Embryonic facial prominence (tissue), 1 donor: ENCODE results near the gene TMPRSS2.

Experiments
- DNase-seq: peaks from one replicate; pipeline ENCODE4 v3.0.0-alpha.2; 2016; ENCODE audit errors: extremely low spot score

TMPRSS2 gene

DNA sequence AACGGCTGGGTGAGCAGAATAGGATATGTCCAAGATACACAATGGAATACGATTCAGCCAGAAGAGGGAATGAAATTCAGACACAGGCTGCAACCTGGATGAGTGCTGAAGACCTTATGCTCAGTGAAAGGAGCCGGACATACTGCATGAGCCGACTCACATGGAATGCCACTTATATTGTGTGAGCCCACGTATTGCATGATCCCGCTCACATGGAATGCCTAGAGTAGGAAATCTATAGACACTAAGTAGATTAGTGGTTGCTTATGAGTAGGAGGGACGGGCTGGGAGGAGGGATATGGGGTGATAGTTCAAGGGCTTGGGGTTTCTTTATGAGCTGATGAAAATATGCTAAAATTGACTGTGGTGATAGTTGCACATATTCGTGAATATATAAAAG, 26.8 kb downstream of the TMPRSS2 start:
- DNase-seq = no peak

DNA sequence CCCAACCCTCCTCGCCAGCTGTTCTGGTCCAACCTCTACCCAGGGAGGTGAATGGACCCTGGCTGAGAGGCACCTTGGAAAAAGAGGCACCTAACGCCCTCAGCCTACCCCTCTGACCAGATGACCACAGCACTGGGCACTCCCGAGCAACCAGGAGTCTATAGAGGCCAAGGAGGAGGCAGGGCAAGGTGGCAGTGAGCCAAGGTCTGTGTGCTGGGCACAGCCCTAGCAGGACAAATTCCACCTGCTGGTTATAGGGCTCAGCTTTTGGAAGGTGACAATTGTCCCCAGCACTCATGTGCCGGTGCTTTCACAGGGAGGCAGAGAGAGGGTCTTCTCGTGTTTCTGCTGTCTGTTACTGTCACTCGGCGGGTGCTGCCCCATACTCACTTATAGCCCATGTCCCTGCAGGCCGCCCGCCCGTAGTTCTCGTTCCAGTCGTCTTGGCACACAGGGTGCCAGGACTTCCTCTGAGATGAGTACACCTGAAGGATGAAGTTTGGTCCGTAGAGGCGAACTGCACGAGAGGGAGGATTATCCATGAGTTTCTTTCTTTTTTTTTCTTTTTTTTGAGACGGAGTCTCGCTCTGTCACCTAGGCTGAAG, 27.8 kb downstream of the TMPRSS2 start:
- no peak for DNase-seq

DNA sequence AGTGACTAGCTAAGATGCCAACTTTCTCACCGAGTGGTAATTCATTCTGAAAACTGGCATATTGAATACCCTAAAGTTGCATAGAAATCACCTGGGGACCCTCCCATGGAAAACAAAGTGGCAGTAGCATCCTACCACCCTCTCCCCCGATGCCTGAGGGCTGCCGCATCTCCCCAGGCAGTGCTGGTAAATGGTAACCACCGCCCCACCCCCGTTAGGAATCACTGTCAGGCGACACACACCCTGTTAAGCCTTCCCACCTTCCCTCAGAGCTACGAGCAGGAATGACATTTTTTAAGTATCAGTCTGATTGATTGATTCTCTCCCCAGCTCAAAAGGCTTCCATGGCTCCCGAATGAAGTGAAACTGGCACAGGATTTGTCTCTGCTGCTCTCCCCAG, 28.3 kb downstream of the TMPRSS2 start:
- no peak for DNase-seq

DNA sequence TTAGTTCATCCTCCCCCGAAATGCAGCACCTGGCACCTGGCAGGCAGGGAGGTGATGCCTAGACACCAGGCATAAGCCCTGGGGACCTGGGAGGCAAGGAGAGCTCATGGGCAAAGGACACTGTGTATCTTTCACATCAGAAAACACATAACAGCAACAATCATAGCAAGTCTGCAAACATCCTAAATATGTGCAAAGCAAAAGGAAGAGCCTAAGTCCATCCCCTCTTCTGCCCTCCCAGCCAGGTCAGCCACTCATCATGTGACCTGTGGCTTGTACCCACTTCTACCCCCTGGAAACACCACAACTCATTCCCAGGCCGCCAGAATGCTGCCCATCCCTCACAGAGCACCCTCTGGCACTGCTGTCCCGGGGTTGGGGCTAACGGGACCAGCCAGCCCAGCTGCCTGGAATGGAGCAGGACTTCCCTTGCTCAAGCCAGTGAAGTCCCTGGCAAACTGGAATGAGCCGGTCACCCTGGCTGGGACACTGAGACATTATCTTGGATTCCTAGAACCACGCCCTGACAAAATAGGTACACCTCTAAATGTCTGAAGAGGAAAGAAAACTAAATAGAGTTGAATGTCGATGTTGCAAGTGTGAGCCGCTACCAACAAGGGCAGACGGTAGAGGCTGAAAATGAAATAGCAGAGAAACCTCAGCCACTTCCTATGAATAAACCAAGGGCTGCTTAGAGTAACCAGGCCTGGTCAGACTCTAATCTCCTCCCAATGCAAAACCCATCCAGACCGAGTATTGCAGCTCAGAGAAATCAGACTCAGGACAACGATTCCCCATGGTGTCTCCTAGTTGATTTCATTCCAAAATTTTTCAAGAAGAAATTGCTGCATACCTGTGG, 29.4 kb downstream of the TMPRSS2 start:
- no peak for DNase-seq

DNA sequence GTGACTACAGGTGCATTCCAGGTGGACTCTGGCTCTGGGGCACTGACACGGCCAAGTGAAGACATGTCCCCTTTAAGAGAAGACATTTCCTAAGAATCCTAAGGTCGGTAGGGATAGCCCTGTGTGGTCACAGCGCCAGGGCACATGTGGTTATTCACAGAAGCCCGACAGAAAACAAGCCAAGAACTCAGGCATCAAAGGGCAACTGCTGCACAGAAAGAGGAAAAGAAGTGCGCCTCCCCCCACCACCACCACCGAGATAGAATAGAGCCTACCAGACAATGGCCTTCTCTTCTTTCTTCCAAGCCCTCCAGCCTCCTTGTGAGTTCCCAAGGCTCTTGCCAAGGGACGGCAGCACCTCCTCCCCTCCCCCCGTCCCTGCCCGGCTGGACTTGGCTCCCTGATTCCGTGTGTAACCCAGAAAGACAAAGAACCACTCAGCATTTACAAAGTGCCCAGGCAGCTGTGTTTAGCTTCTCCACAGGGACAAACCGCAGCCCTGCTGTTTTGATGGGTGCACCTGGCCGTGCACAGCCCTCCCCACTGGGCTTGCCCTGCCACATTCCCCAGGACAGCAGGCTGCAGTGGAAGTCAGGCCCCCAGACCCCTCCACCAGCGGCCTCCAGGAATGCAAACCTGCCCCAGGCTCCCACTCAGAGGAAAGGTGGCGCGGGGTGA, 30.2 kb downstream of the TMPRSS2 start:
- no peak for DNase-seq

DNA sequence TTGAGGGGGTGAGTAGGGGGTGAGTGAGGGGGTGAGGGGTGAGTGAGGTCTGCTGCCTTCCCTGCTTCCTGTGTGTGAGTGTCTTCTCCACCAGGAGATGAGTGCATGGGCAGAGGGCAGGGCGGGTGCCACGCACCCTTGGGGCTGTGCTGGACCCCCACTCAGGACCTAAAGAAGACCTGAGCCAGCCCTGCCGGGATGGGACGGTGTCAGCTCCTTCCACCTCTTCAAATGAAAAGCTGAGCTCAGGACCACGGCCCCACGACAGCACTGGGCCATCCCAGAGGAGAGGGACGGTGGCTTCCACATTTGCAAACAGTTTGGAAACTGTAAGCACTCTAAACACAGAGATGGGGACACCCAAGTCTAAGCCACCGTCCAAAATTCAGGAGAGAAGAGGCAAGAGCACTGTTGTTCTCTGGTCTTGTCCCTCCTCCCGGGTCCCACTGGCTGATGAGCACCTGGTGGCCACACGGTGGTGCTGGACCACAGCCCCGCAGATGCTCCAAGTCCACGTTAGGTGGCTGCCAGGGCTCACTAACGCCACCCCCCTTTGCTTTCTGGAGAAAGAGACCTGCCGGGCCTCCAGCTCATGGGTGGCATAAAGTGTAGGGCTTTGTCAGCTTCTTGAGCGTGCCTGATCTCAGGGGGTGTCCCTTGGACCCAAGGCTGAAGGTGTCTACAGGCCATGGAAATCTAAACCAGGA, 32.1 kb downstream of the TMPRSS2 start:
- no peak for DNase-seq

DNA sequence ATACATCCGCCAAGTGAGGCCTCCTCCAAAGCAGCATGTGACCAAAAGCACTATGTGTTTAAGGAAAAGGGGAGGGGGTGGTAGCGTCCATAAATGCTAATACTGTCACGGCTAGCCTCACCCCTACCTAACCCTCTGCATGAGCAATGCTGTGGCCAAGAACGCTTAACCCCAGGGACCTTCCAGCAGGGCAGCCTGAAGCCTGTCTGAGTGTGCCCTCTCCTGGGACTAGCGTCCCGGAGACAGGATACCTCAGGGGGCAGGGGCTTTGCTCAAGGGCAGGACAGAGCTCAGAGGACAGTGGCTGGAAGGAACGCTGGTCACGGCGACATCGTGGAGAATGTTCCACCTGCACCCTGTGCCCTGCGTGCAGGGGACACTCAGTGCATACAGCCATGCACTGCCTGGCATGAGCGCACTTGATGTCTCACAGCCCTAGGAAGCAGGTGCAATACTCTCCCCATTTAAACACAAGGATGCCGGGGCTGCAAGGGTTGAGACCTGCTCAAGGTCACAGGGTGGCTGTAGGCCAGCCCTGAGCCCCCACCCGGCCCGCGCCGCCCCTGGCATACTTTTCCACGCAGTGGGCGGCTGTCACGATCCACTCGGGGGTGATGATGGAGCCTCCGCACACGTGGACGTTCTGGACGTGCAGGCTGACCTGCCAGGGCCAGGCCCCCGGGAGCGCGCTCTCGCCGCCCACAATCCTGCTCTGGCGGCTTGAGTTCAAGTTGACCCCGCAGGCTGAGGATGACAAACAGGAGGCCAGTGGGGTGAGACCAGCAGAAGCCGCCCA, 35.0 kb downstream of the TMPRSS2 start:
- DNase-seq = no peak

DNA sequence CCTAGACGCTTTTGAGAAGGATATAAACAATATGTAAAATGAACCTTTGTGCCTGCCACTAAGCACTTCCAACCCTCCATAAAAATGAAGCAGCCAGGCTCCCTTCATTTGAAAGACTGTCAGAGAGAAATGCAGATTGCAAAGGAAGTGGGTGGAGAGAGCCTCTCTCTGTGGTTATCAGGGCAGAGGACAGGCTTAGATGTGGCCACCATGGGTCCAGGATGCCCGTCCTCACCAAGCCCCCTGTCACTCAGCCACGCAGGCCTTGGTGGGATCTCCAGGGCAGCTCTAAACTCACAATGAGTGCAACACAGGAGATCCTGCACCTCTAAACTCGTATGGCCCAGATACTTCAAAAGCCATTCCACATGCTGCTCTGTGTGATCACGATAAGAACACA, 37.9 kb downstream of the TMPRSS2 start:
- DNase-seq = no peak

DNA sequence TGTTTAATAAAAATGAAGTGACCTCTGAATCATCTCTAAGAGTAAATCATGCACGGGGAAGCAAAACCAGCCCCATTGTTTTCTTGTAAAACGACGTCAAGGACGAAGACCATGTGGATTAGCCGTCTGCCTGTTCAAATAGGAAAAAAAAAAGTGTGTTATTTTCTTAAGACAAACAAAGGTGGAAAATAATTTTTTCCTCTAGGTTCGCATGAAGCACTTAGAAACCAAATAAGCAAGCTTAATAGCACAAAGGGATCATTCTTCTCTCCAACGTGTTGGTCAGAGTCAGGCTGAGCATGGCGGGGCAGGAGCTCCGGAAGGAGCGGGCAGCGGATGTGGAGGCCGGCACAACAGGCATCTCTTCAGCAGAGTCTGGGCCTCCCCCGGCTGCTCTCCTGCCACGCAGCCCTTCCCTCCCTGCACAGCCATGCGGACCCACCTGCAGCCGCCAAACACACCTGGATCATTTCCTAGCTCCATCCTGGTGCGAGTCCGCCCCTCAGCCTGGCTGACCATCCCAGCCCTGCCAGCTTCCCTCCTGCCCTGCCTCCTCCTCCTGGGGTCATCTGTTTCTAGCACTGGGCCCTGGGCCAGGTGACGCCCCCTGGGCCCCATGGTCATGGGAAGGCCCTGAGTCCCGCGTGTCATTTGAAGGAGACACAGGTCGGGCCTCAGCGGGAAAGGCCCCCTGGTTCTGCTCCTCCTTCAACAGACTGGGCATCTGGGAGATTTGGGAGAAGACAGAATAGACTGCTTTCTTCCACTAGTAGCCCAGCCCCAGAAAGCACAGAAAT, 41.7 kb downstream of the TMPRSS2 start:
- no peak for DNase-seq

DNA sequence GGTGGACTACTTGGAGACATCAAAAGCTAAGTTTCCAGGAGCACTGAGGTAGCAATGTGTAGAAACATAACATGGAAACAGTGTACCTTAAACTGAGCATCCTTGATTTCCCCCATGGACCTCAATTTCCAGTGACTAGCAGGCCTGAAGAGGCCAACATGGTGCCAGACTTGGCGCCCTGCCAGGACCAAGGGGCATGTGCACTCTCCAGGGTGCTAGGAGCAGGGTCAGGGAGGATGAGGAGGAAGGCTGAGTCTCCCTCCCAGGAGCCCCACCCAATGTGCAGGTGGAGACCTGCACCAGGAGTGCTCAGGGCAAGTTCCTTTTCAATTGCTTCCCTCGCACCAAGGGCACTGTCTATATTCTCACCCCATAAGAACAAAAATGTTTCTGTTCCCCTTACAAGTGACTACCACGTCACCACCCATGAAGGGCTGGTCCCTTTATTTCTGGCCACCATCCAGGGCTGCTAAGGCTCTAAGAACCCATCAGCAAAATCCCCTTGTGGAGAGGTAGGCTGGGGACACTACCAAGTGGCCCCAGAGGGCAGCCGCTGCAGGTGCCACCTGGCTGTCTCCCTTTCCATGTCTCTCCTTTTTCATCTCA, 42.7 kb downstream of the TMPRSS2 start:
- DNase-seq = no peak

DNA sequence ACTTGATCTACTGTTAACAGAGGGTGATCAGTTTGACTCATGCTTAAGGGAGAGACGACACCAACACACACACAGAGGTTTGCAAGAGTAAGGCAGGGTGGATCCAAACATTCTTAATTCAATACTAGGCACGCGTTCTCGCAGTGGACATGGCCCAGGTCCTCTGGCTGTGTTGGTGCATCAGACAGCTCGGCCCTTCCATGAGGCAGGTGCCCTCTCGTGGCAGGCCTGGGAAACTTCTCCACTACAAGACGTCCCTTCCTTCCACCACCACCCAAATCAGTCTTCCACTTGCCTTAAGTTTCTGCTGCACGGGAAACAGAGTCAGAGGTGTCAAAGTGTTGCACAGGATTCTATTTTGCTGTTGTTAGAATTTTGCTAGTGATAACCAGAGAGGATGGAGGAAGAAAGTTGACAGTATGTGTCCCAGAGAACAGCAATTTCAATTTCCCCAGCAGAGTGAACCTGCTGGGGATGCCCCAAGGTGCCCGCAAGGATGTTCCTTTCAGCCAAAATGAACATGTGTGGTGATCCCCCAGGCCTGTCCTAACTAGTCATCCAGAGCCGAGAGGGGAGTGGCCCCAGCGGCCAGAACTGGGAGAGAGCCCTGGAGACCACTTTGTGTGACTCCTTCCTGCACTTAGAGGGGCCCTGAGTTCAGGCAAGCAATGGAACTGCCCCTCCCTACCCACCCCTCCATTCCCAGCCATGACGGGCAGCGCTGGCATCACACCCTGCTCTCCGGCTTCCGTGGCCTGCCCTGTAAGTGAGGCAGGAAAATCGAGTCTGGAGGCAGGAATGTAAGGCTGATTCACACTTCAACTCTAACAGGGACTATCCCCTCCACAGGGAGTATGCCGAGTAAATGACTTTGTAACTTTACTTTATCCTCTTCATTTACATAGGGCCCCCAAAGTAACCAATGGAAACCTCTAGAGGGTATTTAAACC, 47.1 kb downstream of the TMPRSS2 start:
- DNase-seq = no peak

DNA sequence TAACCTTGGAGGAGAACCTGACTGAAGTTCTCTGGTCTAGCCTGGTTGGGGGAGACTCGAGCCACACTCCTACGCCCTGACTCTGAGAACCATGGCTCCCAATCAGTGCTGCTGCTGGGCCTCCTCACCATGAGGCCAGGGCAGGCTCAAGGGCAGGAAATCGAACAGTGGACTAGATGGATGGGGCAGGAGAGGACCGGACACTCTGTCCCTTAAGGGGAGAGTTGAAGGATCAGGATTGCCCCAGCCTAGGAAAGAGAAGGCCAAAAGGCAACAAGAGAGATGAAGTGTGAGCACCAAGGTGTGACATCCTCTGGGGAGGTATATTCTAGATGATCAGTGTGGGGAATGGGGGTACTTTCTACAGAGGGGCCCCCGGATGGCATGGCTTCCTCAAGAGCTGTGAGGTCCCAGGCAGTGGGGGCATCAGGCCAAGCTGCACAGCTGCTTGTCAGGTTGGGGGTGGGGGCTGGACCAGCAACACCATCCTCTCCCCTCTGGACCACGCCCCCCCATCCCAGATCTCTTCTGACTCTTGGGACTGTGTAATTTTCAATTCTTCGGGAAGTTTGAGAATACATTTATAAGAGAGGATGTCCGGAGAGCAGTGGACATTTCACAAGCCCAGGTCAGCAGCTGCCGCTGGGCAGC, 47.9 kb downstream of the TMPRSS2 start:
- no peak for DNase-seq

DNA sequence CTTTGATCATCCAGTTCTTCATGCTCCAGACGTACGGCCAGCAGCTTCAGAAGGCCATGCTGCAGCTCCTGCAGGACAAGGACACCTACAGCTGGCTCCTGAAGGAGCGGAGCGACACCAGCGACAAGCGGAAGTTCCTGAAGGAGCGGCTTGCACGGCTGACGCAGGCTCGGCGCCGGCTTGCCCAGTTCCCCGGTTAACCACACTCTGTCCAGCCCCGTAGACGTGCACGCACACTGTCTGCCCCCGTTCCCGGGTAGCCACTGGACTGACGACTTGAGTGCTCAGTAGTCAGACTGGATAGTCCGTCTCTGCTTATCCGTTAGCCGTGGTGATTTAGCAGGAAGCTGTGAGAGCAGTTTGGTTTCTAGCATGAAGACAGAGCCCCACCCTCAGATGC, 49.4 kb downstream of the TMPRSS2 start:
- no peak for DNase-seq

DNA sequence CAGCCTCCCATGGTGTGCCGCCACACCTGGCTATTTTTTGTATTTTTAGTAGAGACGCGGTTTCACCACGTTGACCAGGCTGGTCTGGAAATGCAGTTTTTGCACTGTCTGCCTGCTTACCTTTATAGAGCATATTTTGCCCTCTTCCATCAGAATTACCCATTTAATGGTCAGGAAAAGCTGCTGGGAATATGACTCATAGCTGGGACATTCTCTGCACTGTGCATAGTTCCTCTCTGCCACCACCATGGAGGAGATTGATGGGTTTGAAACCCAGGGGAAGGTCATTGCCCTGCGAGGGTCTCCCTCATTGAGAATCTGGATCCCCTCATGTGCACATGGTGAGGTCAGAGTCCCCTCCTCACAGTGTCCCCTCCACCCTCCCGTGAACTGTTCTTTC, 49.8 kb downstream of the TMPRSS2 start:
- no peak for DNase-seq

DNA sequence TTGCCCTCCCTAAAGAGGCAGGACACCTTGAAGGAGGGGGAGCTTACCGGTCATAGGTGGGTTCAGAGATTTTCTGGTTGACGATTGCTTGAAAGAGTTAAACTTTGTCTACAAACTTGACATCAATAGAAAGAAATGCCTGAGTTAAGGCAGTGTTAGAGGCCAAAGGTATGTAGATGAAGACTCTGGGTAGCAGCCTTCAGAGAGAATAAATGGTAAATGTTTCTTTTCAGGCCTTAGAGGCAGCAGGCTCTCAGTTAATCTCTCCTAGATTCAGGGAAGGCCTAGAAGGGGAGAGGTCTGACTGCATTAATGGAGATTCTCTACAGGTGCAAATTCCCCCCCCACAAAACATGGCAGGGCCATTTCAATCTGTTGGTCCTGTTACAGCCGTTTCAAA, 54.2 kb downstream of the TMPRSS2 start:
- DNase-seq = no peak

DNA sequence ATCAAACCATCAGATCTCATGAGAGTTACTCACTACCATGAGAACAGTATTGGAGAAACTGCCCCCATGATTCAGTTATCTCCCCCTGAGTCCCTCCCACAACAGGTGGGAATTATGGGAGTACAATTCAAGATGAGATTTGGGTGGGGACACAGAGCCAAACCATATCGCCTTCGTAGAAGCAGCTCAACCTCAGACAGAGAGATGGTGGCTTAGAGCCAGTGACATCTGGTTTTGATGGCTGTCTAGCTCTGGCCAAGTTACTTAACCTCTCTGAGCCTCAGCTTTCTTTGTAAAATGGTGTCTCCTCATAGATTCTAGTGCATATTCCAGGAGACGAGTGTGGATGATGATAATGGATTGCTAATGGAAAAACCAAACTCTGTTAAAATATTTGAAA, 54.8 kb downstream of the TMPRSS2 start:
- no peak for DNase-seq

DNA sequence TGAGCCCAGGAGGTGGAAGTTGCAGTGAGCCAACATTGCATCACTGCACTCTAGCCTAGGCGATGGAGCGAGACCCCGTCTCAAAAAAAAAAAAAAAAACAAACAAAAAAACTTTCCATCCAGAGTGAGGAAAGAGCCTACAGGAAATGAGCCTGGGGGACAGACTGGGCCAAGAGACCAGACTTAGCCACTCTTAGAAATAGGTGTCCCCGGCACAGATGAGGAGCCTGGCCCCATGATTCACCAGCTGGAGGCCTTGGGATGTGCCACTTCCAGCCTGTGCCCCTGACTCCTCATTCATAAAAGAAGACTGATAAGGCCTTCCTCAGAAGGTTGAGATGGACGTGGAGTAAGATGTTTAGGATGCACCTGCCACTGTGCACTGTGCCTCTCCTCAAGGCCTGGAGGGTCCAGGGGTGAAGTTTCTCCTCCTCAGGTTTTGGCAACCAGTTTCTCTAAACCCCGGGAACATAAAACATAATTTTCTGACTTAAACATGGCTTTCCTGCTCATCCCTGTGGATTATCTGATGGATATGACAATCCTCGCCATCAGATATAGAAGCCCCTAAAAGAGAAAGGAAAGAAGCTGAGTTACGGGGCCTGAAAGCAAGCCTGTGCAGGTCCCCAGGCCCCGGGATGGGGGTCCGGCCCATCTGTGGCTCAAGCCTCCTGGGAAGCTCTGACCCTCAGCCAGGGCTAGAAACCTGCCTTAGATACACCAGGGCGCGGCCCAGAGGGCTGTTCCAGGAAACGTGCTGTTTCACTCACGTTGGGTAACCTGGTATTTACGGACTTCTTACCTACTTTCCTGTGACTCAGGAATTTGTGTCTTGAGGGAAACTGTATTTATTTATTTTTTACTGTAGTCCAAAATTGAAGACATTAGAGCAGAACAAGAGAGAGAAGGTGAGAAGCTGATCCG, 55.9 kb downstream of the TMPRSS2 start:
- no peak for DNase-seq
